Activated naive CD4-positive, alpha-beta T cell (primary cell): Measurements from ENCODE around the gene NEDD4L.

Experiments
- DNase-seq, 4 experiments: peaks; one replicate each; lab custom pipeline; 2025; lab: John Stamatoyannopoulos, UW

NEDD4L gene

DNA sequence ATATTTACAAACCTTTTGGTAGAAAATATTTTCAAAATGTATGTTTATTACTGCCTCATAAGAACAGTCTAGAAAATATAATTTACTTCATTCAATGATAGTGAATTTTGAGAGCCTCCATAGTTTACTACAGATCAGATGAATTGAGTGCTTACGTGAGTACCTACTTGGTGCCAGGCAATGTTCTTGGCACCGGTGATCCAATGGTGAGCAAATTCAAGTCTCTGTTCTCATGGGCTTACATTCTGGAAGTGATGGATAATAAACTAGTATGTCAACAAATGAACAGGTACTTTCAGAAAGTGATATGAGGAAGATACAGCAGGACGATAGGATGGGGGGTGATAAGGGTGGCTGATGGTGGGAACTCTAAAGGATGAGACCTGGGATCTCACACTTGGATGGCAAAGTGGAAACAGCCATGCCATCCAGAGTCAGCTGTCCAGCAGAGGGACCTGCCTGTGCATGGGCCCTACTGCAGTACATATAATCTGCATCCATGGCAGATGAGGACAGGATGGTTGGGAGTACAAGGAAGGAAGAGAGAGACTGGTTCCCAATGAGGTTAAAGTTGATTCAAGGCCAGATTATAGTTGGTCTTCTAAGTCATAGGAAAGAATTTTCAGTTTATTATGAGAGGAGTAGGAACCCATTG lies 277.0 kb downstream of the NEDD4L start:
- DNase-seq, result no peak

DNA sequence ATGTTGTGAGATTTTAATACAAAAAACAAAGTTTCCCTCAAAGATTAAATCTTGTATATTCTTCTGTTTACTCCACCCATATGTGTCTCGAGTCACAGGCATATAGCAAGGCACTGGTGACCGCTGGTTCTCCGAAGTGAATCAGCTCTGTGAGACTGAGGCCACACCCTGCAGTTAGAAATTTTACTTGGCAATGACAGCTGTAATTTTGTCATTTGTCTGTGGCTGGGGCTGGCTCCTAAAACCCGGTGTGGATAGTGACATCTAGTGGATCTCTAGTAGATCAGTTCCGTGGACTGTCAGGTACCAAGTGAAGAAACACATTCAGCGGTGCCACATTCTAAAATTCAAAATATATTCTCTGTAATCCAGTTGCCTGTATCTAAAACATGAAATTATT lies 278.0 kb downstream of the NEDD4L start:
- peak in 1 of 4 experiments; percentile 25 for DNase-seq

DNA sequence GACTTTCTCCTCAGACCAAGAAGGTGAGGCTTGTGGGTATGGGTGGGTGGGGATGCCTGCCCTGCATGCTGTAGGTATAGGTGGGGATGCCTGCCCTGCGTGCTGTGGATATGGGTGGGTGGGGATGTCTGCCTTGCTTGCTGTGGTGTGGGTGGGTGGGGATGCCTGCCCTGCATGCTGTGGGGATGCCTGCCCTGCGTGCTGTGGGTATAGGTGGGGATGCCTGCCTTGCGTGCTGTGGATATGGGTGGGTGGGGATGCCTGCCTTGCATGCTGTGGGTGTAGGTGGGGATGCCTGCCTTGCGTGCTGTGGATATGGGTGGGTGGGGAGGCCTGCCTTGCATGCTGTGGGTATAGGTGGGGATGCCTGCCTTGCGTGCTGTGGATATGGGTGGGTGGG lies 278.4 kb downstream of the NEDD4L start:
- no peak for DNase-seq

DNA sequence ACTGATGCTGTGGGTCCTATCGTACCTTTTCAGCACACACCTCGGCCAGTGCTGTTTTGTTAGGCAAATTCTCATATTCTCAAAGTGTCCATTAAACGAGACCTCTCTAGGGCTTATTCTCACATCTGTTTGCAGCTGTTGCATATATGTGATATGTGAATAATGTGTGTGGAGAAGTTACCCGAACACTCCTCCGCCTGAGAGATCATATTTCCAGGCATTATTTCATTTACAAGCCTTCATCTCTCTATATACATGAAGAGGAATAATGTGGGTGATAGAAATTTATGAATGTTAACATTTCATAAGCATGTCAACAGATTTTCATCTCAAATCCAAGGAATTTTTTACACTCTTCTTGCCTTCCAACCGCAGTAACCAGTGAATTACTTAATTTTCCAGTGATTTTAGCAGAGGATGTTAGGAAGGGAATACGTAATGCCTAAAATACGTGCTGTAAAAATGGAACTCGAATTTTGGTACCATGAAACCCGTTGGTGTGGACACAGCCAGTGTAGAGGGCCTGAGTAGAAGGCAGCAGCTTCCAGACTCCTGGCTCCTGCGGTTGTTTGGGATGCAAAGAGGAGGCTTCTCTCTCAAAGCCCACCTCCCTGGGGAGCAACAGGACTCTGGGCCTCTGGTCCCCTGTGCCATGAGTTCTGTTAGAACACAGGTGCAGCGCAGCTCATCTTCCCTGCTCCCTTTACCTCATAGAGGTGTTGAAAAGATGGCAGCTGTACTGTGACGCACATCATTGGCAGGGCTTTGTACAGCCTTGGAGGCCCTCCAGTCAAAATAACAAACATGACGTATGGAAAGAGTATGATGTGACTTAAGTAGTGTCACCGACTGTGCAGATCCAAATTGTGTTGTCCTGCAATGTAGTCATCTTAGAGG lies 280.1 kb downstream of the NEDD4L start:
- DNase-seq, result no peak

DNA sequence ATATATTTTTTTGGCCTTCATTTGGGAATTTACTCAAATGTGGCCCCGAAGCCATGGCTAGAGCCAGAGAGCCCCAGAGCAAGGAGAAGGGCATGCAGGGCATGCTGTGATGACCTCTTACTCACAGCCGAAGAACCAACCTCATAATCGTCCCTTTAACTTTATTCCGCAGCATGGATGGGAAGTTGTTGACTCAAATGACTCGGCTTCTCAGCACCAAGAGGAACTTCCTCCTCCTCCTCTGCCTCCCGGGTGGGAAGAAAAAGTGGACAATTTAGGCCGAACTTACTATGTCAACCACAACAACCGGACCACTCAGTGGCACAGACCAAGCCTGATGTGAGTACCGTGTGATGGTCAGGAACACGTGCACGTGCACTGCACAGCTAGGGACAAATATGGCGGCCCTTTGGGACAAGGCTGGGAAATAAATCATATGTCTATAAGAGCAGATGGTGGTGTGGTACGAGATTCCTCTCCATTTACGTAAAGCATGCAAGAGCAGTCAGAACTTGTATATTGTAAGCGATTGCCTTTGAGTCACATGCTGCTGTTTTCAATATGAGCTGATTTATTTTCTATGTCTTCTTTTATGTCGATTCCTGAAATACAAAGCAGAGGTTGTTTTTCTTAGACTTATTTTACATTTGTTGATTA lies 280.9 kb downstream of the NEDD4L start:
- no peak for DNase-seq

DNA sequence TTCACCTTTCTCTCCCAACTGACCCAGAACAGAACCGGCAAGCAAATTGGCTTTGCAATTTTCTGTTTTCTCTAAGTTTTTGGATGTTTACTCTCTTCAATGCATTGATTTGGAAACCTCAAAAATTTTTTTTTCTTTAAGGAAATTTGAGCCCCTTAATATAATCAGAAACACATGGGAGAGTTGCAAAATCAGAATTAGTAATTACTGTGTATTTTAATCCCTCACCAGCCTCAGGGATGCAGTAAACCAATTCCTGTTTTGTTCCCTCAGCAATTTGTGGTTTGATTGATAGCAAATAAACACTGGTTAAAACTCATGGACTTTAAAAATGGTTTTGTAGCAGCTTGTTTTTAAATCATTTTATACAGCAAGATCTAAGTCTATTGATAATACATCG lies 281.5 kb downstream of the NEDD4L start:
- DNase-seq, result no peak

DNA sequence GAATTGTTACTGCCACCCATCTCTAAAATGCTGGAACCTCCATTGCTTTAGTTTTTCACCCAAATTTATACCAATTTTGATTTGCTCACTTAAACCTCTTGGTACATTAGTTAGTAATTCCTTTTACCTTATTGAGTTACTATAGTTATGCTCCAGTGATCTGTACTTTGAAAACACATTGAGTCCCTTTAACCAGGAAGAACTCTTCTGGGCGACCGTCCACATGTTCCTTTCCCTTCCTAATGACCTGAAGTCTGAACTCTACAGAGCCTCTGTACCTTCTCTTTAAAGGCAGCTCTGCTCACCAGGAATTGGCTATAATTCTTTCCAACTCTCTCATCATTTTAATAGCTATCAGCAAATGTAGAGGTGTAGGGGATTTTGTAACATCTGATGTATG lies 290.0 kb downstream of the NEDD4L start:
- DNase-seq, result no peak

DNA sequence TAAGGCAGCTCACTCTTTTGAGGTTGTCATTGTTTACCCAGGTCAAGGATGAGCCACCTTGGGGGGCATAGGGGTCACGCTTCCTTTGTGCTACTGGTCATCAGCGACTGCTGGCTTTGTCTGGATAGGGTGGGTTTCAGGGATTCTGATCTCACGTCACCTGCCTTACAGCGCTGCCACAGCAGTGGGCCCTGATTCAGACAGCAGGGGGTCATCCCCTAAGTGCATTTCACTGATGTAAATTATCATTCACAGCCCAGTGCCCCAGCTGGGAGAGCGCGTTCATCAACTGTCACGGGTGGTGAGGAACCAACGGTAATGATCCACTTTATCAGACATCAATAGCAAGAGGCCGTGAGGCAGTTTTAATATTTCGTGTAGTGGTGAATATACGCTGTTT lies 291.2 kb downstream of the NEDD4L start:
- no peak for DNase-seq

DNA sequence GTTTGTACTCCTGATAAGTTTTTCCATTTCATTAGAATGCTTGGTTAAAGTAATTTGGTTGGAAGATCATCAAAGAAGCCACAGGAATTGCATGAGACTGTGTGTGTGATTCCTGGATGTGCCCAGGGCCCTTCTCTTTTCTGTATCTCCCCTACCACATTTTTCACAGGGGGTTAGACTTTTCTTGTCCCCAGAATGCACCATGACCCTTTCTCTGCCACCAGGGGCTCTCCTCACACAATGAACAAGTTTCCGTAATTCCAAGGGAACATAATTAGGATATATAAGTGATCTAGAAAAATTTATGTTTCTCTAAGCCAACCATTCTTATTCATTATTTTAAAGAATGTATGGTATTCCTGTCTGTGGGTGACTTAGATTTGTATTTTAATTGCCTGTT lies 291.8 kb downstream of the NEDD4L start:
- no peak for DNase-seq

DNA sequence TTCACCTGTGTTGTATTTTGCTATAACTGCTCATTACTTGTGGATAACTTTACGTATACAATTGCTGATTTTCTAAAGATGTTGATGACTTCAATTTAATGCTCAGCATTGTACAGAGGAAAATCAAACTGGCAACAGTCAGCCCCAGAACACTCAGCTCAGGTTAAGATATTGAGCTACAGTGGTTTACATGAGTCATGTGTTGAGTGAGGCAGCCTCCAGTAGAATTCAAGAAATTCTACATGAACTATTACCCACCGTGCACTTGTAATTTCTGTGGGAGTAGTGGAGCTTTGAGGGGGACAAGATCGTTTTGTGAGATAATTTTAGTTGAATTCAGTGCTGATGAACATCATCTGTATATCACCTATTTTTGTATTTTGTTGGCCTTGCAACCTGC lies 292.6 kb downstream of the NEDD4L start:
- DNase-seq, result no peak

DNA sequence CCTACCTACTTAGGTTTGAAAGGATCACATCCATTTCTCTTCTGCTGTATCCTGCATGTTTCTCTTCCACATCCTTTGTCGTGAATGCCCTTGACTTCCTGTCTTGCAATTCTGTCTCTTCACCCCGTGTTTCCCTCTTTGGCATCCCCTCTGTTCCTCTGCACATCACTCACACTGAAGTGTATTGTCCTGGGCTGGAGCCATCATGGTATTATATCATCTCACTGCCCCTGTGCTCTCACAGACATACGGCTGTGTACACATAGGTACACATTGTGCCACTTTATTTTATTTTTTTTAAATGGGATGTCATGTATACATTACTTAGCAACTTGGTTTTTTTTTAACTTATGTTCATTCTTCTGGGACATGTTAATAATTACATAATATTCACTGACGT lies 293.3 kb downstream of the NEDD4L start:
- DNase-seq, result no peak

DNA sequence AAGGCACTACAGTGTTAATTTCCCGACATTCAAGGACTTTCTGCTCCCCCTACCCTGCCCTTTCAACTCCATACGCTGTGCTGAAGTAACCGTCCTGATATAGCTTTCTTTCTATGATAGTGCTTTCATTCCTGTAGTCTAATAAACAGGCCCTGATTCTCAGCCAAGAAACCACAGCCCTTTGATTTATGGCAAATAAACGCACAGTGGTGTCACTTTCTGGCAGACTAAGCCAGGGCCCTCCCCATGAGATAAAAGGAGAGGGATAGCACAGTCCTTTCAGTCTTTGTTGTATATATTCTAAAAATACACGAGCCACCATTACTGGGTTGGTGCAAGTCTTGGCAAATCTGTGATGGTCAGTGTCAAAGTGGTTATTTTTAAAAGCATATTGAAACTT lies 293.7 kb downstream of the NEDD4L start:
- no peak for DNase-seq

DNA sequence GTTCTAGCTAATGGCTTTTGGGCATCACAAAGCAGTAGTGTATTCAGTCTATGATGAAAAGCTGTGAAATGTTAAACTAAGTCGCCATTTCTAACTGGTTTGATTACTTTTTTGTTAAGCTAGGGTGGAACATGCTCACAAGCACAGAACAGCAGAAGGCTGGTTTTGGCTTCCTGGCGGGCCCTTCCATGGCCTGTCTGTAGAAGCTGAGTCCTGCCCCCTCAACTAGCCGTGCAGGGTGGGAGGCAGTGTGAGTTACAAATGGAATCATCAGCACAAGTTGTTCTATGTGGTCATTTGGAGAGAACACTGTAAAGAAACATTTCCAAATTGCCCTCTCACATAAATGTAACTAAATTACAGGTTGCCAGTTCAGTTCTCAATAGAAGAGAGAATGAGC lies 294.1 kb downstream of the NEDD4L start:
- DNase-seq, result no peak

DNA sequence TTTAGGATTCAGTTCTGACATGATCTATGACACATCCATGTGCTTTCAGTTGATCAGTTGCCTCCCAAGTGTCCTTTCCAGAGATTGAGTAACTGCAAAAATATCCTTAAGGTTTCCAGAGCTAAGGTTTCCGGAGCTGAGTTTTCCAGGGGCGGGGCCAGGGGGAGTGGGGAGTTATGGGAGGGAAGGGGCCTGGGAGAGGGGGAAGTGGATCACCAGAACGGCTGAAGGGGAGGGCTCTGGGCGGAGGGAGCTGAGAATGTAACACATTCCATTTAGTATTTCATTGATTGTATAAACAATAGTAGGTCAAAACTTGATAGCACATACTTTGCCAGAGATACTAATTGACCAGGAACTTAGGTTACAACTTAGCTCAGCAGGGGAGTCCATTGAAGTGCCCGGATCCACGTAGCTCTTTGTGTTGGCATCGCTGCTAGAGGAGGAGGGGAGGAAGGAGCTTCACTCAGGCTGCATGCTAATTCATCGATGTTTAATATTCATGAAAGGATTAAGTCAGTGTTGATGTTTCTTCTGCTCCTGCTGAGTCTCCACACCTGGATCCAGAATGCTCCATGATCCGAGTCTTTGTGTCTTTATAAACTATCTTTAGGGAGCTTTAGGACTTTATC lies 295.1 kb downstream of the NEDD4L start:
- no peak for DNase-seq

DNA sequence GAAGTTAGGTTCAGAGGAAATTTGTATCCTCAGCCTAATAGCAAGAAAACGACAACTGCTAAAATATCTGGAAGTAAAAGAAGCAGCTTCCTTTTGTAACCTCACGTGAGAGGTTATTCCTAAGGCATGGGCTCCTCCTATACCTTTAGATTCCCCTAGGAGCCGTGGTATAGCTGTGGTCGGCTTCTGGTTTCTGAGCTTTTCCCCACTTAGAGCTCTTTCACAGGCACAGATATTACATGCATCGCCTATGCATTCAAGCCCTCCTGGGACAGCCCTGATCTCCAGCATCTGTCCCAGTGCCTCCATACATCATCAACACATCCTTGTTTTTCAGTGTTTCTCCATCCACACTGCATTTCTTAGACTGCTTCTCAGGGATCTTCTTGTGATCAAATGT lies 295.9 kb downstream of the NEDD4L start:
- no peak for DNase-seq

DNA sequence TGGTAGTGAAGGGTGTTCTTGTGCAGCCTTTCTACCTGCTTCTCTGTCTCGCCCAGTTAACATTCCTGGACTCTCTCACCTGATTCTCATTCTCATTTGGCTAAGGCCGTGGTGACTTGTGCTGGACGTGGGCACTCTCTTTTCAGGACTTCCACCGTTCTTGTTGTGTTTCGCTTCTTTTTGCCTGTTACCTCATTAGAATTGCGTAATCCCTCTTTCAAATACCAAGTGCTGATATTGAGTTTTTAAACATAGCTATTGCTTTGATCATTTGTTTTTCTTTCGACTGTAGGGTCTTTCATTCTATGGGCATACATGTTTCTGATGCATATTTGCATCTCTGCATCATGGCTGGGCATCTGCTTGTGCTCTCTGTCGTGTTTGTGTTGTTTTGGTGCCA lies 297.9 kb downstream of the NEDD4L start:
- DNase-seq, result no peak

DNA sequence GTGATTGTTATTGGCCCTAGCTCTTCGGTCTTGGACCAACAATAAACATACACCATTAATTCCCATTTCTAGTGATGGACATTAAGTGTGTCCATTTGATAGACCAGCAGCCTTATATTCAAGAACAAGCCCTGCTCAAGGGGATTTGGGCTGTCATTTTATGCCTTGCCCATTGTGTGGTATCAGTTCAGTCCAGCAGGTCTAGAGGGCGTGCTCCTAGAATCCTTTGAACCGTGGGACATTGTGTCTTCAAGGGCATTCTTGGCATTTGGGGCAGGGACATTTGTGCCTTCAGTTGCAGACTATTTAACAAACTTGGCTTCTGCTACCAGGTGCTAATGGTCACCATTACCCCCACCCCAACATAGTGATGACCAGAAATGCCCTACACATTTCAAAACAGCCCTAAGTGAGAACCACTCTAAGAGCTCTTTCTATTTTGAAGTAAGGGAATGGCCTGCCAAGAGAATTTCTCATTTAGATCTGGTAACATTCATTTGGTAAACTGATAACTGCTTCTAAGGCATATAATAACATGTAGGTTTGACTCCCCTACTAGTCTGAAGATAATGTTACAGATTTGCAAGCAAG lies 300.1 kb downstream of the NEDD4L start:
- no peak for DNase-seq

DNA sequence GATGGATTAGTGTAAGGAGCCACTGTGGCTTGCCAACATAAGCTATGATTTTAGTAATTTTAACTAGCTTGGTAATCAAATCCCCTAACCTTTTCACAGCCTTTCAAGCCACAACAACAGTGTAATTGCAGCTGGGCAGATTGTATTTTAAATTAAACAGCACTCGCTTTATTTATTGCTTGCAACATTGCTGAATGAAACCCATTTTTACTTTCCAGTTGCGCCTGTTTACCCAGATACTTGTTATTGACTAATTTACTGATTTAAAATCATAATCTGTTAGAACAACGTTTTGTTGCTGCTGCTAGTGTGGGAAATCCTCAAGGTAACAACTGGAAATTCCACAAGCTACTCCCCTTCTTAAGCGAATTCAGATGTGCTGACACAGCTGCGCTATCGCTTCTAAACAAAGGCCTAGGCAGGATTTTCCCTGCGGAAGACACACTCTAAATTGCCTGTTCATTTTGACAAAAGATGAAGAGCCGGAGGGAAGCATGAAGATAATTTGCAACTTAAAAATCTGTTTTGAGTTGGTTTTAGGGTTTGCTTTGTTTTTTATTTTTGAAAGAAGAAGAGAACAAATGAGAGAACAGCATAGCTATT lies 300.9 kb downstream of the NEDD4L start:
- DNase-seq, result no peak

DNA sequence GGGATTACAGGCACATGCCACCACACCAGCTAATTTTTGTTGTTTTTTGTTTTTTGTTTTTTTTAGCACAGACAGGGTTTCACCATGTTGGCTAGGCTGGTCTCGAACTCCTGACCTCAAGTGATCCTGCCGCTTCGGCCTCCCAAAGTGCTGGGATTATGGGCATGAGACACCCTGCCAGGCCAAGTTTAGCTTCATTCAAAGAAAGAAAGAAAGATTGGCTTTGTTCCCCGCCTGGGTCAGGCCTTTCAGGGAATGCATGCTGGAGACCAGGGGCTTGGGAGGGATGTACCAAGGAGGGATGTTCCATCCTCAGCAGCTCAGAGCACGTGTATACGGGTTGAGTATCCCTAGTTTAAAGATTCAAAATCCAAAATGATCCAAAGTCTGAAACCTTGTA lies 301.8 kb downstream of the NEDD4L start:
- no peak for DNase-seq

DNA sequence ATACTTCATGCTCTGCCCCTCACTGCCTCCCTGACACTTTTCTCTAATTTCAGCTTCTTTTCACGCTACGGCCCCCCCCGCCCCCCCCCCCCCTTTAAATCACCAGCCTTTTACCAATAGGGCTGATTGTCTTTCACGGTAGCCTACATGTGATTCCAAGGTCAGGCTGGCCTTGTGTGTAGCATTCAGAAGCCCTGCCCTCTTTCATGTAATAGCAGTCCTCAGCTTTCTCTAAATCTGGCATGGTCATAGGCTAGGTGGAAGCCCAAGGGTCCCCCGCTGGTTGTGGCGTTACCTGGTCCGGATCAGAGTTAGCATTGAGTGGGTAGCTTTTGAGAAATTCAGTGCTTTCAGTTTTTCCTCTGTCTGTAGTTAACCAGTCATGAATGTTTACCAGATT lies 303.1 kb downstream of the NEDD4L start:
- DNase-seq, result no peak

DNA sequence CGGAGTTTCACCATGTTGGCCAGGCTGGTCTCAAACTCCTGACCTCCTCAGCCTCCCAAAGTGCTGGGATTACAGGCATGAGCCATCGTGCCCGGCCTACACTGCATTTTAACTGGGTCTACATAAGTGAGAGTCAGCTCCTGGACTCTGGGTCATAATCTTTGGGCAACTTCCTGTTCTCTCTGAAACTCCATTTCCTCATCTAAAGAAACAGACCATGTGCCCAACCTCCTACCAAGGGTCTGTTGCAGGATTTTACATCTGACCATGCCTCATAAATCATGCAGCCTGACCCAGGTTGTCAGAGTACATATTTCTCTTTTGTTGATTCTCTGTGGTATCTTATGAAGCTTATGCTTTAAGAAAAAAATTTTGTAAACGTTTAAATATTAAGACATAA lies 304.5 kb downstream of the NEDD4L start:
- DNase-seq, result no peak

DNA sequence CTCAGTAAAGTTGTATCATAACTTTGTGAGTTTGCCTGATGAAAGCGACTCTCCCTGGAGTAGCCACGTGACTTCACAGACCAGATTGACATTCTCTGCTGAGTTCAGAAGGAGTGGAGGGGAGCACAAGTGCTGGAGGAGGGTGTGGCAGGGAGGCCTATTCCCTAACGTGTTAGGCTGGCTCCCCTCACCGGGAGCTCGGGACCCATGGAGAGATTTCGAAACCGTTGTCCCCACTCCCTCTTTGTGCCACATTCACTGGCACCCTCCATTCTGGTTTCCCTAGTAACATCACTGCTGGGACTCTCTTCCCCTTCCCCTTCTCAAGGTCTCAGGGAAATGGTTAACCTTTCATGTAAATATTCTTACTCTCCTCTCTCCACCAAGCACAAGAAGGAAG lies 304.9 kb downstream of the NEDD4L start:
- DNase-seq, result no peak
